Immature natural killer cell (primary cell): ENCODE data around the gene MAN2A2. TPM values are rescaled to one million over a fixed set of nuclear protein-coding genes. Genes with fewer than 3 reads are reported as not detected.
"Not testable (repeated sequence)": the region's sequence is repeated elsewhere in the genome, so short reads cannot be mapped to it uniquely, and the experiment has no call there.

Source experiments
- DNase-seq, 3 donors: peaks; one replicate each; pipeline ENCODE4 v3.0.0; 2022; ENCODE audit warnings: mixed read lengths in 1 of 3
- H3K27ac Mint-ChIP-seq, 6 donors: one replicate each; pipeline ENCODE4 v1.8.0; 2020; ENCODE audit warnings: mixed read lengths in 6 of 6, mild to moderate bottlenecking in 5 of 6, inconsistent platforms in 4 of 6, moderate library complexity in 3 of 6
- H3K27me3 Mint-ChIP-seq, 3 donors: one replicate each; pipeline ENCODE4 v1.8.0; 2020 to 2021; ENCODE audit warnings: low read depth in 3 of 3, mild to moderate bottlenecking in 3 of 3, mixed read lengths in 3 of 3, moderate library complexity in 3 of 3, inconsistent platforms in 1 of 3
- H3K36me3 Mint-ChIP-seq, 3 donors: one replicate each; pipeline ENCODE4 v1.8.0; 2020; ENCODE audit warnings: mixed read lengths in 3 of 3, inconsistent platforms in 2 of 3, mild to moderate bottlenecking in 2 of 3
- H3K4me1 Mint-ChIP-seq, 2 donors: one replicate each; pipeline ENCODE4 v1.8.0; 2020; ENCODE audit warnings: inconsistent platforms in 2 of 2, mild to moderate bottlenecking in 2 of 2, mixed read lengths in 2 of 2, moderate library complexity in 1 of 2
- H3K4me3 Mint-ChIP-seq, 5 donors: one replicate each; pipeline ENCODE4 v1.8.0; 2020; ENCODE audit warnings: mild to moderate bottlenecking in 5 of 5, mixed read lengths in 5 of 5, inconsistent platforms in 3 of 5, moderate library complexity in 3 of 5
- H3K9me3 Mint-ChIP-seq, 6 donors: one replicate each; pipeline ENCODE4 v1.8.0; 2020; ENCODE audit warnings: mild to moderate bottlenecking in 6 of 6, mixed read lengths in 6 of 6, inconsistent platforms in 4 of 6, moderate library complexity in 3 of 6
- polyA plus RNA-seq, 3 donors: library from polyadenylated mRNA; unstranded; fragments of 300-500 nt; fragmentation: Illumina TruSeq; gene quantifications; one replicate each; pipeline ENCODE4 v1.2.3, GENCODE V29; 2021

MAN2A2 gene
- polyA plus RNA-seq, 3 donors from 2014 or later: 4.1 to 7.4 (median 5.4) TPM

GRCh38 chr15:90874986-90875385, 28.1 kb upstream of the MAN2A2 start:
- Mint-ChIP-seq H3K27me3 (peaks cover 11 to 18% (median 13%) of the 10 kb centered on the region in 3 donors), H3K27ac (peak overlapping the region in 5 of 6 donors; percentile 12 to 59 (median 45)), H3K4me1 (peaks cover 47 to 57% of the 10 kb centered on the region in 2 donors), H3K4me3 (peak overlapping the region in 3 of 5 donors; percentile 13 to 25 (median 21))
- not testable (repeated sequence) for DNase-seq, H3K9me3 Mint-ChIP-seq, H3K36me3 Mint-ChIP-seq

GRCh38 chr15:90875549-90875981, 27.5 kb upstream of the MAN2A2 start:
- DNase-seq: no peak
- Mint-ChIP-seq H3K4me3 (no peak overlapping the region), H3K27ac (peak overlapping the region in 3 of 6 donors; percentile 12 to 77 (median 59)), H3K4me1 (peaks cover 41 to 51% of the 10 kb centered on the region in 2 donors), H3K27me3 (peaks cover 7 to 14% (median 11%) of the 10 kb centered on the region in 3 donors), H3K9me3 (no peaks in the 10 kb centered on the region), H3K36me3 (peaks cover 0 to 4% (median 4%) of the 10 kb centered on the region in 3 donors)

DNA sequence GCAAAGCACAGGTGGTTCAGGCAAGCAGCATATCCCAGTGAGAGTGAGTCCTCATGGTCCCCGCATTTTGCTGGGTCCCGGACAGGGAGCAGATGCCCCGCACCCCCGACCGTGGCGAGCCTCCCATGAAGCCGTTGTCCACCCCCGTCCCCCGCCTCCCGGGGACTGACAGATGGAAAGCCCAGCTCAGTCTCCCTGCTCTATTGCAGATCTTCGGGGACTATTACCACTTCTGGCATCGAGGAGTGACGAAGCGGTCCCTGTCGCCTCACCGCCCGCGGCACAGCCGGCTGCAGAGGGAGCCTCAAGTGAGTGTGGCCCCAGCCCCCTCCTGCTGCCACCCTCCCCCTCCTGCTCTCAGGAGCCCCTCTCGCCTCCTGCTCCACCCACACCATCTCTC, 27.1 kb upstream of the MAN2A2 start:
- no peak for DNase-seq
- no peak overlapping the region for H3K4me3 Mint-ChIP-seq
- H3K36me3 Mint-ChIP-seq: peaks cover 0 to 4% (median 4%) of the 10 kb centered on the region in 3 donors
- no peaks in the 10 kb centered on the region for H3K9me3 Mint-ChIP-seq
- H3K4me1 Mint-ChIP-seq: peaks cover 37 to 47% of the 10 kb centered on the region in 2 donors
- no peak overlapping the region for H3K27ac Mint-ChIP-seq
- H3K27me3 Mint-ChIP-seq: peaks cover 2 to 11% (median 7%) of the 10 kb centered on the region in 3 donors

- Mint-ChIP-seq H3K27me3 (peaks cover 2 to 11% (median 7%) of the 10 kb centered on the region in 3 donors), H3K9me3 (no peaks in the 10 kb centered on the region), H3K4me3 (peak overlapping the region in 1 of 5 donors; percentile 41), H3K27ac (peak overlapping the region; percentile 46 to 76 (median 70)), H3K36me3 (peaks cover 0 to 4% (median 4%) of the 10 kb centered on the region in 3 donors), H3K4me1 (peaks cover 37 to 47% of the 10 kb centered on the region in 2 donors)
- no peak for DNase-seq
These were observed 26.5 kb upstream of the MAN2A2 start for GRCh38 chr15:90876512-90877170.

- no peak for DNase-seq
- peaks cover 36 to 45% of the 10 kb centered on the region in 2 donors for H3K4me1 Mint-ChIP-seq
- H3K9me3 Mint-ChIP-seq: no peaks in the 10 kb centered on the region
- peak overlapping the region in 5 of 6 donors; percentile 57 to 76 (median 73) for H3K27ac Mint-ChIP-seq
- H3K36me3 Mint-ChIP-seq: peaks cover 0 to 4% (median 4%) of the 10 kb centered on the region in 3 donors
- no peak overlapping the region for H3K4me3 Mint-ChIP-seq
- H3K27me3 Mint-ChIP-seq: peaks cover 1 to 9% (median 6%) of the 10 kb centered on the region in 3 donors
These were observed 25.8 kb upstream of the MAN2A2 start for GRCh38 chr15:90877315-90877714.

DNA sequence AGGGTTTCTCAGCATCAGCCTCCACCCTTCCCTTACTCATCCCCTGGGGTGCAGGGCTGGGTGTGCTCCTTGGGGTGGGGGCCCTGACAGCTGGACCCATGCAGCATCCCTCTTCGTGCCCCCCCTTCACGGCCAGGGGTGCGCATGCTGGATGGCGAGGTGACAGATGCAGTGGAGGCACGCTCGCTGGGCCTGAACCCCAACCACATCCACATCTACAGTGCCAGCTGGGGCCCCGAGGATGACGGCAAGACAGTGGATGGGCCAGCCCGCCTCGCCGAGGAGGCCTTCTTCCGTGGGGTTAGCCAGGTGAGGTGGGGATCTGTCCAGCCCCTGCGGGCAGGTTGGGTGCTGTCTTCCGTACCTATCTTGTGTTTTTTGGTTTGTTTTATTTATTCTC, 25.1 kb upstream of the MAN2A2 start:
- H3K27ac Mint-ChIP-seq: peak overlapping the region in 5 of 6 donors; percentile 4 to 76 (median 63)
- DNase-seq: no peak
- H3K4me1 Mint-ChIP-seq: peaks cover 29 to 39% of the 10 kb centered on the region in 2 donors
- H3K27me3 Mint-ChIP-seq: peaks cover 0 to 5% (median 2%) of the 10 kb centered on the region in 3 donors
- no peaks in the 10 kb centered on the region for H3K9me3 Mint-ChIP-seq
- H3K36me3 Mint-ChIP-seq: peaks cover 0 to 4% (median 4%) of the 10 kb centered on the region in 3 donors
- H3K4me3 Mint-ChIP-seq: no peak overlapping the region

DNA sequence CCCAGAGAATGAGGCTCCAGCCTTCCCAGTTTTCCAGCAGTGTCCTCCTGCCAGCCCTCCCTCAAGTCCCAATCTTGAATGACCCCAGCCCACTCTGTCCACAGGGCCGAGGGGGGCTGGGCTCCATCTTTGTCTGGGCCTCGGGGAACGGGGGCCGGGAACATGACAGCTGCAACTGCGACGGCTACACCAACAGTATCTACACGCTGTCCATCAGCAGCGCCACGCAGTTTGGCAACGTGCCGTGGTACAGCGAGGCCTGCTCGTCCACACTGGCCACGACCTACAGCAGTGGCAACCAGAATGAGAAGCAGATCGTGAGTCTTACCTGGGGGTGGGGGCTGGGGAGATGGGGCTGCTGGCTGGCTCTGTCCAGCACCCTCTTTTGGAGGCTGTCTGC, 24.4 kb upstream of the MAN2A2 start:
- Mint-ChIP-seq H3K9me3 (no peaks in the 10 kb centered on the region), H3K4me1 (peaks cover 27 to 39% of the 10 kb centered on the region in 2 donors), H3K27ac (no peak overlapping the region), H3K27me3 (peaks cover 0 to 5% (median 2%) of the 10 kb centered on the region in 3 donors), H3K4me3 (no peak overlapping the region), H3K36me3 (peaks cover 0 to 4% (median 4%) of the 10 kb centered on the region in 3 donors)
- no peak for DNase-seq

DNA sequence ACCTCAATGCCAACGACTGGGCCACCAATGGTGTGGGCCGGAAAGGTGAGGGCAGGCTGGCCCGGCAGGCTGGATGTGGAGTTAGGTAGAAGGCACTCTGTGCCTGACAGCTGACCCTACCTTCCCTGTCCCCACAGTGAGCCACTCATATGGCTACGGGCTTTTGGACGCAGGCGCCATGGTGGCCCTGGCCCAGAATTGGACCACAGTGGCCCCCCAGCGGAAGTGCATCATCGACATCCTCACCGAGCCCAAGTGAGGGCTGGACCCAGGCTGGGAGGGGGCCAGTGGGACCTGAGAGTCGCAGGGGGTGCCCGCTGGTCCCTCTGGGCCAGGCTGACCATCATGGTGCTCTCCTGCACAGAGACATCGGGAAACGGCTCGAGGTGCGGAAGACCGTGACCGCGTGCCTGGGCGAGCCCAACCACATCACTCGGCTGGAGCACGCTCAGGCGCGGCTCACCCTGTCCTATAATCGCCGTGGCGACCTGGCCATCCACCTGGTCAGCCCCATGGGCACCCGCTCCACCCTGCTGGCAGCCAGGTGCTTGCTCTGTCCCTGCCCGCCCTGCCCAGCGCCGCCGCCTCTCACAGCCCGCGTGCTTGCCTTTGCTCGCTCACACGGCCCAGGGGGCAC, 23.3 kb upstream of the MAN2A2 start:
- Mint-ChIP-seq H3K27me3 (peaks cover under 1 to 5% (median 5%) of the 10 kb centered on the region in 3 donors), H3K4me3 (no peak overlapping the region), H3K9me3 (no peaks in the 10 kb centered on the region), H3K27ac (peak overlapping the region in 1 of 6 donors; percentile 64), H3K4me1 (peaks cover 25 to 31% of the 10 kb centered on the region in 2 donors), H3K36me3 (peaks cover 0 to 4% (median 4%) of the 10 kb centered on the region in 3 donors)
- DNase-seq: no peak

GRCh38 chr15:90880381-90881145, 22.5 kb upstream of the MAN2A2 start:
- Mint-ChIP-seq H3K27ac (peak overlapping the region in 1 of 6 donors; percentile 42), H3K36me3 (peaks cover 0 to 4% (median 4%) of the 10 kb centered on the region in 3 donors), H3K4me3 (no peak overlapping the region), H3K4me1 (peaks cover 32 to 33% of the 10 kb centered on the region in 2 donors), H3K27me3 (peaks cover 3 to 10% (median 6%) of the 10 kb centered on the region in 3 donors), H3K9me3 (no peaks in the 10 kb centered on the region)
- no peak for DNase-seq

- H3K27ac Mint-ChIP-seq: no peak overlapping the region
- H3K27me3 Mint-ChIP-seq: peaks cover 3 to 10% (median 7%) of the 10 kb centered on the region in 3 donors
- DNase-seq: no peak
- H3K9me3 Mint-ChIP-seq: no peaks in the 10 kb centered on the region
- no peak overlapping the region for H3K4me3 Mint-ChIP-seq
- H3K36me3 Mint-ChIP-seq: peaks cover 0 to 4% (median 4%) of the 10 kb centered on the region in 3 donors
- H3K4me1 Mint-ChIP-seq: peaks cover 40 to 41% of the 10 kb centered on the region in 2 donors
These were observed 21.7 kb upstream of the MAN2A2 start for GRCh38 chr15:90881181-90881977.

DNA sequence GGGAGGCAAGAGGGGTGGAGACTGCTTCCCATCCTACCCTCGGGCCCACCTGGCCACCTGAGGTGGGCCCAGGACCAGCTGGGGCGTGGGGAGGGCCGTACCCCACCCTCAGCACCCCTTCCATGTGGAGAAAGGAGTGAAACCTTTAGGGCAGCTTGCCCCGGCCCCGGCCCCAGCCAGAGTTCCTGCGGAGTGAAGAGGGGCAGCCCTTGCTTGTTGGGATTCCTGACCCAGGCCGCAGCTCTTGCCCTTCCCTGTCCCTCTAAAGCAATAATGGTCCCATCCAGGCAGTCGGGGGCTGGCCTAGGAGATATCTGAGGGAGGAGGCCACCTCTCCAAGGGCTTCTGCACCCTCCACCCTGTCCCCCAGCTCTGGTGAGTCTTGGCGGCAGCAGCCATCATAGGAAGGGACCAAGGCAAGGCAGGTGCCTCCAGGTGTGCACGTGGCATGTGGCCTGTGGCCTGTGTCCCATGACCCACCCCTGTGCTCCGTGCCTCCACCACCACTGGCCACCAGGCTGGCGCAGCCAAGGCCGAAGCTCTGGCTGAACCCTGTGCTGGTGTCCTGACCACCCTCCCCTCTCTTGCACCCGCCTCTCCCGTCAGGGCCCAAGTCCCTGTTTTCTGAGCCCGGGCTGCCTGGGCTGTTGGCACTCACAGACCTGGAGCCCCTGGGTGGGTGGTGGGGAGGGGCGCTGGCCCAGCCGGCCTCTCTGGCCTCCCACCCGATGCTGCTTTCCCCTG, 21.0 kb upstream of the MAN2A2 start:
- Mint-ChIP-seq H3K27ac (peak overlapping the region in 3 of 6 donors; percentile 16 to 84 (median 82)), H3K9me3 (no peaks in the 10 kb centered on the region), H3K27me3 (peaks cover 3 to 10% (median 6%) of the 10 kb centered on the region in 3 donors), H3K4me1 (peaks cover 36 to 39% of the 10 kb centered on the region in 2 donors), H3K36me3 (peaks cover 0 to 4% (median 0%) of the 10 kb centered on the region in 3 donors), H3K4me3 (no peak overlapping the region)
- DNase-seq: no peak

- Mint-ChIP-seq H3K36me3 (peaks cover 3 to 9% (median 5%) of the 10 kb centered on the region in 3 donors), H3K9me3 (no peaks in the 10 kb centered on the region), H3K27ac (peak overlapping the region; percentile 66 to 84 (median 80)), H3K27me3 (peaks cover 5 to 10% (median 6%) of the 10 kb centered on the region in 3 donors), H3K4me1 (peaks cover 33 to 36% of the 10 kb centered on the region in 2 donors), H3K4me3 (peak overlapping the region; percentile 38 to 64 (median 58))
- no peak for DNase-seq
These were observed 20.1 kb upstream of the MAN2A2 start for GRCh38 chr15:90882781-90883525.
